Left ventricle myocardium inferior (tissue), 1 donor: Measurements from ENCODE around the gene SPG21. TPM values are rescaled to one million over a fixed set of nuclear protein-coding genes. Genes with fewer than 3 reads are reported as not detected.

Source experiments
- DNase-seq: peaks from one replicate; pipeline ENCODE4 v3.0.0-alpha.2; 2020
- H3K27ac ChIP-seq: fragments of 200-600 bp; replicated peaks from 2 replicates; pipeline ENCODE4 v1.8.0; 2021
- H3K27me3 ChIP-seq: fragments of 200-600 bp; 2 replicates; pipeline ENCODE4 v1.8.0; 2021; ENCODE audit warnings: low read depth
- H3K36me3 ChIP-seq: fragments of 200-600 bp; 2 replicates; pipeline ENCODE4 v1.8.0; 2021
- H3K4me1 ChIP-seq: fragments of 200-600 bp; 2 replicates; pipeline ENCODE4 v1.8.0; 2021
- H3K4me3 ChIP-seq: fragments of 200-600 bp; 2 replicates; pipeline ENCODE4 v1.8.0; 2021; ENCODE audit warnings: mild to moderate bottlenecking, moderate library complexity
- H3K9me3 ChIP-seq: fragments of 200-600 bp; replicated peaks from 2 replicates; pipeline ENCODE4 v1.8.0; 2021
- intact Hi-C: fragments of 100-400 bp; cut with micrococcal nuclease; formaldehyde crosslinking; loops from one replicate; pipeline ENCODE4 v1.11.0; 2022
- total RNA-seq: library from RNA; stranded (reverse); fragmentation: NEBNext Ultra II Directional; extraction: Animal tissue kit (Norgen Biotek cat#: 25700); gene quantifications from one replicate; pipeline ENCODE4 v1.2.1, GENCODE V29; 2021
- TF ChIP-seq, protein P1 (sequence below): fragments of 200-600 bp; IDR thresholded peaks from 2 replicates; pipeline ENCODE4 v1.8.0; 2021; ENCODE audit warnings: antibody characterized with exemption, mild to moderate bottlenecking, borderline replicate concordance
- donor health status: DM: no; HTN: yes; CAD: no; lungs with severe emphysema.

SPG21 gene
- total RNA-seq, 1 donor from 2014 or later: 47.2 TPM

DNA sequence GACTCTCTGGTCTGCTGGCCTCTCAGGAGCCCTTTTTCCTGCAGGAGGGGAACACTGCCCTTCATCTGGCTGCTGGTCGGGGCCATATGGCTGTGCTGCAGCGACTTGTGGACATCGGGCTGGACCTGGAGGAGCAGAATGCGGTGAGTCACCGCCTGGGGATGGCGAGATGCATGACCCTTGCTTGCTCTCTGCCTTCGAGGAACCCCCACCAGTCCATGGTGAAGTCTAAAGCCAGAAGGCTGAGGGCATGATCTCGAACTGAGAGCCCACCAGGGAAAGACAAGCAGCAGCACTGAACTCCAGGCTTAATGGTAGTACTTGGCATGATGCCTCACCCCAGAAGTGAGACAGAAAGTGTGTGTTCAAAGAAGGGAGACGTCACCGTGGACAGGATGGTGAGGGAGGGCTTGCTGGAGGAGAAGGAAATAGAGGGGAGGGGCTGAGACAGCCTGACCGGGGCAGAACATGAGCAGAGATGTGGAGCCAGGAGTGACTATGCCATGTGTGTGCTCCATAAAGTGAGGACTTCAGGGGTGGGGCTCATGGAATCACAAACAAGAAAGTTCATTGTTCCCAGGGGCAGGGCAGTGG lies 58.8 kb downstream of the SPG21 start:
- H3K4me1 ChIP-seq: peaks cover 7% of the 10 kb centered on the region
- intact Hi-C loops: no loop called here
- TF ChIP-seq, protein P1, sequence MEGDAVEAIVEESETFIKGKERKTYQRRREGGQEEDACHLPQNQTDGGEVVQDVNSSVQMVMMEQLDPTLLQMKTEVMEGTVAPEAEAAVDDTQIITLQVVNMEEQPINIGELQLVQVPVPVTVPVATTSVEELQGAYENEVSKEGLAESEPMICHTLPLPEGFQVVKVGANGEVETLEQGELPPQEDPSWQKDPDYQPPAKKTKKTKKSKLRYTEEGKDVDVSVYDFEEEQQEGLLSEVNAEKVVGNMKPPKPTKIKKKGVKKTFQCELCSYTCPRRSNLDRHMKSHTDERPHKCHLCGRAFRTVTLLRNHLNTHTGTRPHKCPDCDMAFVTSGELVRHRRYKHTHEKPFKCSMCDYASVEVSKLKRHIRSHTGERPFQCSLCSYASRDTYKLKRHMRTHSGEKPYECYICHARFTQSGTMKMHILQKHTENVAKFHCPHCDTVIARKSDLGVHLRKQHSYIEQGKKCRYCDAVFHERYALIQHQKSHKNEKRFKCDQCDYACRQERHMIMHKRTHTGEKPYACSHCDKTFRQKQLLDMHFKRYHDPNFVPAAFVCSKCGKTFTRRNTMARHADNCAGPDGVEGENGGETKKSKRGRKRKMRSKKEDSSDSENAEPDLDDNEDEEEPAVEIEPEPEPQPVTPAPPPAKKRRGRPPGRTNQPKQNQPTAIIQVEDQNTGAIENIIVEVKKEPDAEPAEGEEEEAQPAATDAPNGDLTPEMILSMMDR: no peak
- no peaks in the 10 kb centered on the region for H3K9me3 ChIP-seq
- DNase-seq: no peak
- H3K36me3 ChIP-seq: no peaks in the 10 kb centered on the region
- no peak overlapping the region for H3K4me3 ChIP-seq
- no peaks in the 10 kb centered on the region for H3K27me3 ChIP-seq
- no peak overlapping the region for H3K27ac ChIP-seq

DNA sequence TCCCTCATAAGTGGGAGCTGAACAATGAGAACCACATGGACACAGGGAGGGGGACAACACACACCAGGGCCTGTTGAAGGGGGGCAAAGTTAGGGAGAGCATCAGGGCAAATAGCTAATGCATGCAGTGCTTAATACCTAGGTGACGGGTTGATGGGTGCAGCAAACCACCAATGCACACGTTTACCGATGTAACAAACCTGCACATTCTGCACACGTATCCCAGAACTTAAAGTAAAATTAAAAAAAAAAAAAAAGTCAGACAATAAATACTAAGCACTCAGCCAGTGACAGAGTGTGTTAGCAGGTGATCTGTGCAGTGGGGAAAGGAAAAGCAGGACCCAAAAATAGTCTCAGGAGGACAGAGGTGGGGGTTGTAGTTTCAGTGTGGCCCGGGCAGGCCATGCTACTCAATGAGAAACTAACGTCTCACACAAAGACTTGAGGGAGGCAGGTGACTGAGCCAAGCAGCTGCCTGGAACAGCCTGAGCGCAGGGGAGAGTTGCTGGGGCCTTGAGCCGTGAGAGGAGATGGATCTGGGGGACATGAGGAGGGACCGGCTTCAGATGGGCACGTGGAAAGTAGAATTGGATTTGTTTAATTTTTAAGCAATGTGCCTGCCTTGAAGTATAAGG lies 59.6 kb downstream of the SPG21 start:
- H3K4me1 ChIP-seq: peaks cover 7% of the 10 kb centered on the region
- intact Hi-C loops: no loop called here
- H3K27ac ChIP-seq: no peak overlapping the region
- no peak for DNase-seq
- TF ChIP-seq, protein P1: no peak
- H3K9me3 ChIP-seq: no peaks in the 10 kb centered on the region
- H3K36me3 ChIP-seq: no peaks in the 10 kb centered on the region
- no peak overlapping the region for H3K4me3 ChIP-seq
- H3K27me3 ChIP-seq: no peaks in the 10 kb centered on the region

DNA sequence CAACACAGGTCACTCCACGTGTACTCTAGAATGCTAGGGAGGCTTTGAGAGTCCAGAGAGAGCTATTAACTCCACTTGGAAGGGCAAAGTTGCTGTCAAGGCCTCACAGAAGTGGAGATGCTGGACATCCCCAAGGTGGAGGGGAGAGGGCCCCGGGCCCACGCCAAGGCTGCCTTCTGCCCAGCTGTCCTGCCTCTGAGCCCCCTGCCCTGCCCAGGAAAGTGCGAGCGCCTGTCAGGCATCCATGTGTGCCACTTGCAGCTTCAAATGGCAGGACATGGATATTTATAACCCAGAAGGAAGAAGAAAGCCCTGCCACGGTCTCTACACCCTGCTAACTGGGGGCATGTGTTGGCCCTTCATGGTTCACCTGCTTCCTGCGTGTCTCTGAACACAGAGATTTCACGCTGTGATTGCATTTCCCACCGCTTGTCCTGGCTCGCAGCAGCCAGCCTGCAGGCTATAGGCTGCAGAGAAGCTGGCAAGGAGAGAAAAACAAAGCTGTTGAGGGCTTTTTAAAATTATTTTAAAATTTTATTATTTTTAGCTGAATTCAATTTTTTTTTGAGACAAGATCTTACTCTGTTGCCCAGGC lies 61.0 kb downstream of the SPG21 start:
- H3K4me3 ChIP-seq: no peak overlapping the region
- TF ChIP-seq, protein P1: no peak
- intact Hi-C loops: no loop called here
- peaks cover 7% of the 10 kb centered on the region for H3K4me1 ChIP-seq
- no peaks in the 10 kb centered on the region for H3K36me3 ChIP-seq
- no peaks in the 10 kb centered on the region for H3K27me3 ChIP-seq
- no peaks in the 10 kb centered on the region for H3K9me3 ChIP-seq
- no peak for DNase-seq
- no peak overlapping the region for H3K27ac ChIP-seq

DNA sequence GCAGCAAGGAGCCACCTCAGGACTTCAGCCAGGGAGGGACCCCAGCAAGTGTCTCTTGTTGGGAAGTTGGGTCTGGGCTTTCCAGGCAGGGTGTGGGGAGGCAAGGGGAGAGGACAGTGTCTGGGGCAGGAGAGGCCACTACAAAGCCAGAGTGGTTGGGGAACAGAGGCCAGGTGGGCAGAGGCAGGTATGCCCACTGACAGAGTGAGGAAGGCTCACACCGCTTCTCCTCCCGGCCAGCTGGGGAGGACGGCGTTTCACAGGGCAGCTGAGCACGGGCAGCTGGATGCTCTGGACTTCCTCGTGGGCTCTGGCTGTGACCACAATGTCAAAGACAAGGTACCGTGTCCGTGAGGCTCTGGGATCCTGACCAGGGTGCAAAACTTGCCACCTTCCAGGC lies 63.1 kb downstream of the SPG21 start:
- DNase-seq: no peak
- Histone ChIP-seq H3K4me1 (peaks cover 10% of the 10 kb centered on the region), H3K36me3 (no peaks in the 10 kb centered on the region), H3K27me3 (no peaks in the 10 kb centered on the region), H3K27ac (no peak overlapping the region), H3K9me3 (no peaks in the 10 kb centered on the region), H3K4me3 (no peak overlapping the region)
- TF ChIP-seq, protein P1: no peak
- intact Hi-C loops: no loop called here

DNA sequence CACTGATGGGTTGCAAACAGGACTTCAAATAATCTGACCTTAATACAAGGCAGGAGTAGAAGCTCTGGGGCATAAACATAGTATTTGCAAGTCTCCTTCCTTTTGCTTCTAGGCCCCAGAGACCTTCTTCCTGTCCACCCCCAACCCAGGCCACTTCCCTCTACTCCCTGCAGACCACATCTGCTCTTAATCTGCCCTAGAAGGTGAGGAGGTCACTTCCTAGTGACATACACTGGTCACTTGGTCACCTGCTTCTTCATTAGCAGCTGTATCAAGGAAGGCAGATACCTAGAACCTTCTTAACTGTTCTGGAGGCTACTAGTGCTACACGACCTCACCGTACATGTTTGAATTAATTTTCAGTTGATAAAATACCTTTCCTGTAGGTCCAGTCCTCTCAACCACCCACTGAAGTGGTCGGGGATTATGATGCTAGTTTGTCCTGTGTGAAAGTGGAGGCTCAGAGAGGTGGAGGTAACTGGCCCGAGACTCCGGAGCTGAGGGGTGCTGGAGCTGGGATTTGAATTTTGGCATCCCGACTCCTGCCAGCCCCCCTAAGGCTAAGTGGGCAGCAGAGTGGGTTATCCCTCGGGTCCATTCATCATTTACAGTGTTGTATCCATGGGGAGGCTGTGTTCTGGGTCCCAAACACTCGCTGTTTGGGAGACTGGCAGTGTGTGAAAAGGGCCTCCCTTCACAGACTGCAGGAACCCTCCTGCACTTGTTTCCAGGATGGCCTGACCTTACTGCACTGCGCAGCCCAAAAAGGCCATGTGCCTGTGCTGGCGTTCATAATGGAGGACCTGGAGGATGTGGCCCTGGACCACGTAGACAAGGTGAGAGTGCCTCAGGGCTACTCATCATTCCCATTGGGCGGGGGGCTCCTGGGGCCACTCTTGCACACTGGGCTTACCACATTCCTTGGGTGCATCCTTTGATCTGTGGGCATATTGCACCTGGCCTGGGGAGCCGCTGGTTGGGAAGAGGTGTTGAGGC lies 64.1 kb downstream of the SPG21 start:
- Histone ChIP-seq H3K4me3 (no peak overlapping the region), H3K36me3 (no peaks in the 10 kb centered on the region), H3K9me3 (no peaks in the 10 kb centered on the region), H3K27ac (no peak overlapping the region), H3K4me1 (peaks cover 10% of the 10 kb centered on the region), H3K27me3 (no peaks in the 10 kb centered on the region)
- no peak for DNase-seq
- intact Hi-C loops: no loop called here
- TF ChIP-seq, protein P1: no peak
